GM12891 (cell line): ENCODE results near the gene GGT6.

Experiments used
- POLR2A ChIP-seq: IDR thresholded peaks from 2 replicates; pipeline ENCODE4 v1.6.1; 2011; ENCODE audit warnings: low read depth, low read length, control low read depth
- POLR2AphosphoS5 ChIP-seq: IDR thresholded peaks from 2 replicates; pipeline ENCODE4 v1.6.1; 2011; ENCODE audit warnings: low read depth, low read length, control low read depth
- POU2F2 ChIP-seq: IDR thresholded peaks from 2 replicates; pipeline ENCODE4 v1.6.1; 2011; ENCODE audit warnings: low read depth, mild to moderate bottlenecking, control low read depth, low read length, moderate library complexity
- SPI1 ChIP-seq: IDR thresholded peaks from 2 replicates; pipeline ENCODE4 v1.6.1; 2011; ENCODE audit warnings: low read depth, low read length, control low read depth
- TAF1 ChIP-seq: IDR thresholded peaks from 2 replicates; pipeline ENCODE4 v1.6.1; 2011; ENCODE audit warnings: low read depth, low read length, control low read depth

- TF ChIP-seq POLR2A (no peak), POLR2AphosphoS5 (no peak), TAF1 (no peak), SPI1 (no peak), POU2F2 (no peak)
These were observed 47.0 kb downstream of the GGT6 start for GRCh38 chr17:4513113-4514032.
